Neutrophil (primary cell): ENCODE results near the gene RTEL1.

Experiments
- H3K27ac ChIP-seq: fragments of 200-600 bp; sonication (generic); 2 replicates; pipeline ENCODE4 v1.5.1; 2016; ENCODE audit warnings: mild to moderate bottlenecking, moderate library complexity
- H3K27me3 ChIP-seq: fragments of 200-600 bp; sonication (generic); 2 replicates; pipeline ENCODE4 v1.6.0; 2016; ENCODE audit warnings: mild to moderate bottlenecking
- H3K36me3 ChIP-seq: fragments of 200-600 bp; sonication (generic); 2 replicates; pipeline ENCODE4 v1.5.1; 2017
- H3K4me1 ChIP-seq, 2 experiments: fragments of 200-600 bp in 1 of 2; sonication (generic) in 1 of 2; 1 replicate in 1 of 2; 2 replicates in 1 of 2; pipeline versions ENCODE4 v1.5.1 to v1.6.1; 2013 to 2016; ENCODE audit warnings: low read depth in 1 of 2, low read length in 1 of 2, mild to moderate bottlenecking in 1 of 2, moderate library complexity in 1 of 2; ENCODE audit not compliant: control insufficient read depth in 1 of 2, insufficient read depth in 1 of 2
- H3K4me3 ChIP-seq, 2 experiments: fragments of 200-600 bp in 1 of 2; sonication (generic) in 1 of 2; 1 replicate in 1 of 2; 2 replicates in 1 of 2; pipeline ENCODE4 v1.5.1; 2013 to 2016; ENCODE audit warnings: low read depth in 1 of 2, low read length in 1 of 2, mild to moderate bottlenecking in 1 of 2, moderate library complexity in 1 of 2
- H3K9me3 ChIP-seq: fragments of 200-600 bp; sonication (generic); 2 replicates; pipeline ENCODE4 v1.5.1; 2016
- CTCF ChIP-seq: fragments of 200-600 bp; sonication (generic); IDR thresholded peaks from 2 replicates; pipeline ENCODE4 v1.5.1; 2016; ENCODE audit warnings: antibody characterized with exemption

RTEL1 gene

GRCh38 chr20:63696306-63696627, 38.2 kb downstream of the RTEL1 start:
- Histone ChIP-seq H3K4me3 (no peak overlapping the region), H3K4me1 (peaks cover 0 to 4% of the 10 kb centered on the region in 2 experiments), H3K27ac (no peak overlapping the region), H3K36me3 (peaks cover 58% of the 10 kb centered on the region), H3K27me3 (peaks cover 21% of the 10 kb centered on the region), H3K9me3 (no peaks in the 10 kb centered on the region)
- TF ChIP-seq CTCF: no peak

- no peak within 1 kb of the TSS for H3K4me3 ChIP-seq
- H3K27me3 ChIP-seq: peaks cover 21% of the 10 kb centered on the region
- H3K9me3 ChIP-seq: no peaks in the 10 kb centered on the region
- H3K4me1 ChIP-seq: peaks cover 0 to 4% of the 10 kb centered on the region in 2 experiments
- no peak within 1 kb of the TSS for H3K27ac ChIP-seq
- TF ChIP-seq CTCF: no peak
- H3K36me3 ChIP-seq: peaks cover 56% of the 10 kb centered on the region
Observed at GRCh38 chr20:63696628-63697356, 38.7 kb downstream of the RTEL1 start, which contains the start of gene TNFRSF6B. Gene TNFRSF6B, plus strand, starts transcription at chr20:63696652. Its CDS starts 116 bp downstream, at chr20:63696768.

GRCh38 chr20:63697357-63697867, 39.3 kb downstream of the RTEL1 start:
- H3K27ac ChIP-seq: no peak overlapping the region

GRCh38 chr20:63697868-63698545, 39.9 kb downstream of the RTEL1 start:
- H3K27me3 ChIP-seq: peaks cover 21% of the 10 kb centered on the region
- H3K27ac ChIP-seq: no peak overlapping the region
- H3K9me3 ChIP-seq: no peaks in the 10 kb centered on the region
- peaks cover 51% of the 10 kb centered on the region for H3K36me3 ChIP-seq
- TF ChIP-seq CTCF: no peak
- no peak overlapping the region for H3K4me3 ChIP-seq
- H3K4me1 ChIP-seq: peaks cover 0 to 4% of the 10 kb centered on the region in 2 experiments

More at GRCh38 chr20:63697357-63697867, 39.3 kb downstream of the RTEL1 start:
- Histone ChIP-seq H3K4me1 (peaks cover 0 to 4% of the 10 kb centered on the region in 2 experiments), H3K4me3 (no peak overlapping the region), H3K36me3 (peaks cover 51% of the 10 kb centered on the region), H3K9me3 (no peaks in the 10 kb centered on the region), H3K27me3 (peaks cover 21% of the 10 kb centered on the region)
- TF ChIP-seq CTCF: no peak

- H3K4me3 ChIP-seq: no peak overlapping the region
- no peak overlapping the region for H3K27ac ChIP-seq
- H3K27me3 ChIP-seq: peaks cover 21% of the 10 kb centered on the region
- H3K36me3 ChIP-seq: peaks cover 57% of the 10 kb centered on the region
- H3K4me1 ChIP-seq: peaks cover 0 to 4% of the 10 kb centered on the region in 2 experiments
- TF ChIP-seq CTCF: no peak
- no peaks in the 10 kb centered on the region for H3K9me3 ChIP-seq
Observed at GRCh38 chr20:63698739-63699465, 40.8 kb downstream of the RTEL1 start.
